Measurements from ENCODE around the gene CFAP99.

The CFAP99 gene

GRCh38 chr4:2384245-2384644, 34.5 kb upstream of the CFAP99 start:
- H3K27ac Mint-ChIP-seq = no peak overlapping the region
- no peak overlapping the region for H3K4me3 Mint-ChIP-seq
- H3K9me3 Mint-ChIP-seq = peaks cover 6% of the 10 kb centered on the region
- peaks cover 25% of the 10 kb centered on the region for H3K4me1 Mint-ChIP-seq
- peaks cover 24% of the 10 kb centered on the region for H3K27me3 Mint-ChIP-seq (ENCODE audit: low read depth)
- TF ChIP-seq CTCF (IDR thresholded peaks at IDR 0.05; ENCODE audit: unreplicated experiment in 3 of 3) = no peak
- H3K36me3 Mint-ChIP-seq (ENCODE audit: low read depth) = no peaks in the 10 kb centered on the region

GRCh38 chr4:2385516-2385915, 33.2 kb upstream of the CFAP99 start:
- Mint-ChIP-seq H3K9me3 (peaks cover 6% of the 10 kb centered on the region), H3K27me3 (ENCODE audit: low read depth) (peaks cover 26% of the 10 kb centered on the region), H3K4me1 (peaks cover 34% of the 10 kb centered on the region), H3K4me3 (no peak overlapping the region), H3K27ac (no peak overlapping the region), H3K36me3 (ENCODE audit: low read depth) (no peaks in the 10 kb centered on the region)
- TF ChIP-seq CTCF (IDR thresholded peaks at IDR 0.05; ENCODE audit: unreplicated experiment in 3 of 3) = no peak

DNA sequence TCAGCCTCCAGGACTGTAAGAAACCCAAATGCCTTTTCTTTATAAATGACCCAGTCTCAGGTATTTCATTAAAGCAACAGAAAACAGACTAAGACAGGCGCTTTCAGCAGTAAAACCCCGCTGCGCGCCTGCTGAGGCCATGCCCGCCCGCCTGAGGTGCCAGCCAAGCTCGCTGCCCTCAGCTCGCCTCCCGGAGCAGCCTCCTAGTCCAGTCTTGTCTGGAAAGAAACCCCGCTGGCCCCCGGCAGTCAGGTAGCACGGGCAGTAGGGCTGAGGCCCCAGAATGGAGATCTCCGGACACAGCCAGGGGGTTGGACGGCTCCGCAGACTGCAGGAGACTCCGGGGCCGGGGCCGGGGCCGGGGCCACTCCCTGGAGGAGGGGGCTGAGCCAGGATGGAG, 32.0 kb upstream of the CFAP99 start:
- no peak overlapping the region for H3K4me3 Mint-ChIP-seq
- TF ChIP-seq CTCF (IDR thresholded peaks at IDR 0.05; ENCODE audit: unreplicated experiment in 3 of 3) = no peak
- peaks cover 46% of the 10 kb centered on the region for H3K4me1 Mint-ChIP-seq
- H3K27ac Mint-ChIP-seq = no peak overlapping the region
- H3K27me3 Mint-ChIP-seq (ENCODE audit: low read depth) = peaks cover 30% of the 10 kb centered on the region
- no peaks in the 10 kb centered on the region for H3K9me3 Mint-ChIP-seq
- H3K36me3 Mint-ChIP-seq (ENCODE audit: low read depth) = no peaks in the 10 kb centered on the region

GRCh38 chr4:2387218-2387617, 31.5 kb upstream of the CFAP99 start:
- H3K27ac Mint-ChIP-seq = no peak overlapping the region
- no peak overlapping the region for H3K4me3 Mint-ChIP-seq
- no peaks in the 10 kb centered on the region for H3K9me3 Mint-ChIP-seq
- no peaks in the 10 kb centered on the region for H3K36me3 Mint-ChIP-seq (ENCODE audit: low read depth)
- no peak for TF ChIP-seq CTCF (IDR thresholded peaks at IDR 0.05; ENCODE audit: unreplicated experiment in 3 of 3)
- peaks cover 30% of the 10 kb centered on the region for H3K27me3 Mint-ChIP-seq (ENCODE audit: low read depth)
- peaks cover 50% of the 10 kb centered on the region for H3K4me1 Mint-ChIP-seq

DNA sequence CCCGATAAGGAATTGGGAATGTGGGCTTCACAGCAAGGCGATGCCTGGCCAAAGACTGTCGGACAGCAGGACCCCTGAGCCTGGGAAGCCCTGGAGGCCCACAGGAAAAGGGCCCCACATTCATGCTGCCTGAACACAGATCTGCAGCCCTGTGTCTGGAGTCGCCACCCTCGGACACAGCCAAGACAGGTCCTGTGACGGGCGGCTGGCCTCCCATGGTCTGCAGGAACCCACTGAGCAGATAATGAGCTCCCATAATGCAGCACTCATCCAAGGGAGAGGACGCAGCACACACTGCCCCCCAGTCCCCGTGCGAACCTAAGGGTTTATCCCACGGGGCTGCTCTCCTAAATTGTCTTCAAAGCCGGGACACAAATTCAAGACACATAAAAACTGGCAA, 30.9 kb upstream of the CFAP99 start:
- no peak for TF ChIP-seq CTCF (IDR thresholded peaks at IDR 0.05; ENCODE audit: unreplicated experiment in 3 of 3)
- peak overlapping the region in 1 of 3 experiments; percentile 21 for H3K27ac Mint-ChIP-seq
- peaks cover 30% of the 10 kb centered on the region for H3K27me3 Mint-ChIP-seq (ENCODE audit: low read depth)
- H3K36me3 Mint-ChIP-seq (ENCODE audit: low read depth) = no peaks in the 10 kb centered on the region
- no peak overlapping the region for H3K4me3 Mint-ChIP-seq
- H3K4me1 Mint-ChIP-seq = peaks cover 51% of the 10 kb centered on the region
- H3K9me3 Mint-ChIP-seq = no peaks in the 10 kb centered on the region

DNA sequence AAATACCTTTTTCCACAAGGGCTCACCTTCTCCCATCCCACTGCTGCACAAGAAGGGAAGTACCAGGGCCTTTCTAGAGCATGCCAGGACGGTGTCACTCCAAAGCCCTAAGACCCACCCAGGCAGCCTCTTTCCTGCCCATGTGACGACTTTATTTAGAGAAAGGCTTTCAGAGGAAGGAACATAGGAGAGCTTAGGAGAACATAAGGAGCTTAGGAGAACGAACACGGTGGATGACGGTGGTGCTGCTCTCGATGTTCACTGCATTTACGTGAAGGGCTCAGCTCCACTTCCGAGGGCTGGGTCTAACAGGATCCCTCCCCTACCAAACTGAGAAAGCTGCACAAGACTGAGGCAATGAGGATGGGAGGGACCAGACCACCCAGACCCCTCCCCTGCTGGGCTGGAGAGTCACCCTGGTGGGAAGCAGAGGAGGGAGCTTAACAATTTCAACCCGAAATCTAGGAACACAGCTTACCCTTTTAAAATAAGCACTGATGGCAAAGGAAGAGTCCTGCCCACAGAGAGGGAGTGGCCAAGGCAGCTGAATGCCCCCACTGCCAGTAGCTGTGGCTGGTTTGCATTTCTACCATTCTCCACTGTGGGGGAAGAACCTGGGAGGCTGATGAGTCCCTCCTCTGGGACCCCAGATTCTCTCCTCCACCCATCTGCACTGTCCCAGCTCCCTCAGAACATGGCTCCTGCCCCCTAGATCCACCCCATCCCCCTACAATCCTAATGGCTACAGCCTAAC, 30.1 kb upstream of the CFAP99 start:
- no peaks in the 10 kb centered on the region for H3K36me3 Mint-ChIP-seq (ENCODE audit: low read depth)
- peak overlapping the region in 2 of 3 experiments; percentile 21 to 60 for H3K27ac Mint-ChIP-seq
- H3K4me3 Mint-ChIP-seq = no peak overlapping the region
- peaks cover 33% of the 10 kb centered on the region for H3K27me3 Mint-ChIP-seq (ENCODE audit: low read depth)
- TF ChIP-seq CTCF (IDR thresholded peaks at IDR 0.05; ENCODE audit: unreplicated experiment in 3 of 3) = no peak
- no peaks in the 10 kb centered on the region for H3K9me3 Mint-ChIP-seq
- peaks cover 58% of the 10 kb centered on the region for H3K4me1 Mint-ChIP-seq

Measured in nephron (organoid).